ENCODE results near the gene SUCLA2.
"Not testable (repeated sequence)": the region's sequence is repeated elsewhere in the genome, so short reads cannot be mapped to it uniquely, and the experiment has no call there.

The SUCLA2 gene

DNA sequence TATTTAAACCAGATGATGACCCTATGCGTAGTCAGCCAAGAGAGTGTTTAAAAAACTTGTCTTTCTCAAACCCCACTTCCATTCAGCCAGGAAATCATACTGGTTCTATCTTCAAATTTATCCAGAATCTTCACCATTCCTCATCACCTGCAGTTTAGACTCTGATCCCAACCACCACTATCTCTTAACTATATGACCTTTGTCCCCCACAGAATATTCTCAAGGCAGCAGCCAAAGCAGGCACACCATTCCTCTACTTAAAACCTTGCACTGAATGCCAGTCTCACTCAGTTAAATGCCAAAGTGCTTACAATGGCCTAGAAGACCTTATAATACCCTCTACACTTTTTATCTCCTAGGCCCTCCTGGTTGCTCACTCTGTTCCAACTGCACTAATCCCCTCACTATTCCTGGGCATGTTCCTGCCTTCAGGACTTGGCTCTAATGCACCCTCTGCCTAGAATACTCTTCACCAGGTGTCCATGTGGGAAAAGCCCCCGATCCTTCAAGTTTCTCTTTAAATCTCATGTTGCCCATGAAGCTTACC lies 10.1 kb downstream of the SUCLA2 start:
- Histone ChIP-seq H3K27ac (ENCODE audit: low read length) (no peak overlapping the region), H3K4me3 (ENCODE audit: low read length) (no peak overlapping the region), H3K9ac (ENCODE audit: low read length) (no peak overlapping the region), H3K27me3 (ENCODE audit: control insufficient read depth, insufficient read depth, low read length) (no peaks in the 10 kb centered on the region), H3K4me1 (ENCODE audit: control insufficient read depth, low read depth, low read length) (no peaks in the 10 kb centered on the region), H3K9me3 (ENCODE audit: control insufficient read depth, low read depth, low read length) (no peaks in the 10 kb centered on the region), H3K36me3 (ENCODE audit: control insufficient read depth, low read depth, low read length) (peaks cover 26% of the 10 kb centered on the region)

DNA sequence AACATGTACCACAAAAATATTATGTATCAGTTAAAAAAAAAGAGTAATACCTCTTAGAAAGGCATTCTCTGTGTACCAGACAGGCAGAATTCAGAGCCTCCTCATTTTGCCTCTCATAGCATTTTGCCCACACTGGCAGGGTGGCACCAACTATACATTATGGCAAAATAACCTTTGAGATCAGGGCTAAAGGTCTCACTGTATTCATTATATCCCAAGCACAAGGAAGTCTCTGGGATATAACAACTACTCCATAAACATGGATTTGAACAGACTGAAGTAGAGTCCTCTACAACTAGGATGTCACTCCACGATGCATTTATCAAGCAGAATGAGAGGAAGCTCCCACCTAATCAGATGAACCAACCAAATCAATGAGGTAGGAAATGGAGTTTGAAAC lies 10.6 kb downstream of the SUCLA2 start:
- Histone ChIP-seq H3K27me3 (ENCODE audit: control insufficient read depth, insufficient read depth, low read length) (no peaks in the 10 kb centered on the region), H3K4me1 (ENCODE audit: control insufficient read depth, low read depth, low read length) (no peaks in the 10 kb centered on the region), H3K9me3 (ENCODE audit: control insufficient read depth, low read depth, low read length) (no peaks in the 10 kb centered on the region), H3K4me3 (ENCODE audit: low read length) (no peak overlapping the region), H3K9ac (ENCODE audit: low read length) (no peak overlapping the region), H3K36me3 (ENCODE audit: control insufficient read depth, low read depth, low read length) (peaks cover 28% of the 10 kb centered on the region), H3K27ac (ENCODE audit: low read length) (no peak overlapping the region)

DNA sequence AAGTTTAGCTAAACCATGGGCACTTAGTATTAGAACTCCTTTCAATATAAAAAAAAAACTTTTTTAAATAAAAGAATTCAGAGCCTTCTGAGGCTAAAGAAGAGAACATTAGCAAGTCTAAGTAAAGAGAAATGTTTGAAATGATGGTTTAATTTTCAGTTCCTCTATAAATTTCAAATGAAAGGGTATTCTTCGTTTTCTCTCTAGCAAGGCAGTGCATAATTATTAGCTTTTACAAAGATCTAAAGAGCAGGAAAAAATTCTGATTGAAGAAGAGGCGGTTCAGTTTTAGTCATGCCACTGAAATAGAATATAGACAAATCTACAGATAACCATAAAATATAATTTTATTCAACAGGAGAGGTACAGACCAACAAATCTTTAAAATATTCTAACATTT lies 18.0 kb downstream of the SUCLA2 start:
- H3K36me3 ChIP-seq (ENCODE audit: control insufficient read depth, low read depth, low read length), result peaks cover 23% of the 10 kb centered on the region
- H3K27ac ChIP-seq (ENCODE audit: low read length), result no peak overlapping the region
- no peaks in the 10 kb centered on the region for H3K9me3 ChIP-seq (ENCODE audit: control insufficient read depth, low read depth, low read length)
- H3K4me1 ChIP-seq (ENCODE audit: control insufficient read depth, low read depth, low read length), result no peaks in the 10 kb centered on the region
- no peaks in the 10 kb centered on the region for H3K27me3 ChIP-seq (ENCODE audit: control insufficient read depth, insufficient read depth, low read length)
- no peak overlapping the region for H3K9ac ChIP-seq (ENCODE audit: low read length)
- H3K4me3 ChIP-seq (ENCODE audit: low read length), result no peak overlapping the region

DNA sequence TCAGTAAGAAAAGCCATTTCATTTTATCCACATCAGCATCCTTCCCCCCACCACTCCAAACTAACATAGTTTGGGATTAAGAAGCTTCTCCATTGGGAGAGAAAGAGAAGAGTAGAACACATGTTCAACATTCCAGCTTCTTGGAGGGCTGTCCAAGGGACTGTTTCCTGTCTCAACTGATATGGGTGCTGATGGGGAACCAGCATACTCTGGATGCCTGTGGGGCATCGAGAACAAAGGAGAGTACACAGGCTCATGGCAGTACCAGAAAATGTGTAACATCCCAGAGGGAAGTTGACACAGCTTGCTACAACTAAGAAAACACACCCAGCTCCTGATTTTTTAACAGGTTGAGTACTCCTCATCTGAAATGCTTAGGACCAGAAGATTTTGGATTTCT lies 24.7 kb downstream of the SUCLA2 start:
- Histone ChIP-seq H3K9me3 (ENCODE audit: control insufficient read depth, low read depth, low read length) (no peaks in the 10 kb centered on the region), H3K4me3 (ENCODE audit: low read length) (no peak overlapping the region), H3K9ac (ENCODE audit: low read length) (no peak overlapping the region), H3K27ac (ENCODE audit: low read length) (no peak overlapping the region), H3K4me1 (ENCODE audit: control insufficient read depth, low read depth, low read length) (no peaks in the 10 kb centered on the region), H3K36me3 (ENCODE audit: control insufficient read depth, low read depth, low read length) (peaks cover 19% of the 10 kb centered on the region), H3K27me3 (ENCODE audit: control insufficient read depth, insufficient read depth, low read length) (no peaks in the 10 kb centered on the region)

DNA sequence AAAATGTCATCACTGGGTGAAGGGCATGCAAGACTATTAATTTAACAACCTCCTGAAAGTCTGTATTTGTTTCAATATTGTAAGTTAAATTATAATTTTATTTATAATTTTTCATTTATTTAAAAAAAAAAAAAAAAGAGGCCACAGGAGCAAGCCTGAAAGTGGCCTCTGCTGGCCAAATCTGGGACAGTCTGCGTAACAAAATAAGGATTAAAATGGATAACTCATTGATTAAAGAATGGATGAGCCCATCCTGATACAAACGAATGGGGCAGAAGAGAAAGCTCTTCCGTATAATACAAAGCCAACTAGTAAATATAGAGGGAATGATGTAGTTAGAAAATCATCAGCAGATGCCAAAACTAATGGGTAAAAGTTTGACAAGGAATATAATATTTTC lies 36.2 kb downstream of the SUCLA2 start:
- Histone ChIP-seq H3K27ac (ENCODE audit: low read length) (no peak overlapping the region), H3K4me3 (ENCODE audit: low read length) (no peak overlapping the region), H3K36me3 (ENCODE audit: control insufficient read depth, low read depth, low read length) (peaks cover 48% of the 10 kb centered on the region), H3K9ac (ENCODE audit: low read length) (no peak overlapping the region), H3K9me3 (ENCODE audit: control insufficient read depth, low read depth, low read length) (peaks cover 22% of the 10 kb centered on the region), H3K27me3 (ENCODE audit: control insufficient read depth, insufficient read depth, low read length) (no peaks in the 10 kb centered on the region), H3K4me1 (ENCODE audit: control insufficient read depth, low read depth, low read length) (no peaks in the 10 kb centered on the region)

- Histone ChIP-seq H3K4me3 (ENCODE audit: low read length) (no peak overlapping the region), H3K27ac (ENCODE audit: low read length) (no peak overlapping the region), H3K36me3 (ENCODE audit: control insufficient read depth, low read depth, low read length) (peaks cover 55% of the 10 kb centered on the region), H3K9me3 (ENCODE audit: control insufficient read depth, low read depth, low read length) (peaks cover 44% of the 10 kb centered on the region), H3K27me3 (ENCODE audit: control insufficient read depth, insufficient read depth, low read length) (no peaks in the 10 kb centered on the region), H3K9ac (ENCODE audit: low read length) (no peak overlapping the region), H3K4me1 (ENCODE audit: control insufficient read depth, low read depth, low read length) (no peaks in the 10 kb centered on the region)
Observed at GRCh38 chr13:47962237-47962636, 38.8 kb downstream of the SUCLA2 start.

GRCh38 chr13:47959468-47960247 lies 41.4 kb downstream of the SUCLA2 start:
- H3K27ac ChIP-seq (ENCODE audit: low read length), result no peak overlapping the region
- H3K27me3 ChIP-seq (ENCODE audit: control insufficient read depth, insufficient read depth, low read length), result no peaks in the 10 kb centered on the region
- peaks cover 56% of the 10 kb centered on the region for H3K9me3 ChIP-seq (ENCODE audit: control insufficient read depth, low read depth, low read length)
- no peaks in the 10 kb centered on the region for H3K4me1 ChIP-seq (ENCODE audit: control insufficient read depth, low read depth, low read length)
- H3K4me3 ChIP-seq (ENCODE audit: low read length), result no peak overlapping the region
- H3K36me3 ChIP-seq (ENCODE audit: control insufficient read depth, low read depth, low read length), result peaks cover 54% of the 10 kb centered on the region
- no peak overlapping the region for H3K9ac ChIP-seq (ENCODE audit: low read length)

DNA sequence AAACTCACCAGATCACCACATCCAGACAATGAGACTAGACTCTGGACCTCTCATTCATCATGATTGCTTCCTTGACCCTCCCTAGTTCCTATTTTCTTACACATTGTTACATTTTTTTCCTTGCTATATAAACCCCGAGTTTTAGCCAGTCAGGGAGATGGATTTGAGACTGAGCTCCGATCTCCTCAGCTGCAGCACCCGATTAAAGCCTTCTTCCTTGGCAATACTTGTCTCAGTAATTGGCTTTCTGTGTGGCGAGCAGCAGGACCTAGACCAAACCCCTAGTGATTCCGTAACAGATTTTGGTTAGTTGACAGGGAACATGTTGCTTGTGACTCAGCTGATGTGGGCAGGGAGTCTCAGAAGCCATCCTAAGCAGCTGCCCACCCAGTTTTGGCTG lies 44.0 kb downstream of the SUCLA2 start:
- H3K4me1 ChIP-seq (ENCODE audit: control insufficient read depth, low read depth, low read length), result no peaks in the 10 kb centered on the region
- no peaks in the 10 kb centered on the region for H3K27me3 ChIP-seq (ENCODE audit: control insufficient read depth, insufficient read depth, low read length)
- no peak overlapping the region for H3K4me3 ChIP-seq (ENCODE audit: low read length)
- peaks cover 53% of the 10 kb centered on the region for H3K9me3 ChIP-seq (ENCODE audit: control insufficient read depth, low read depth, low read length)
- no peak overlapping the region for H3K27ac ChIP-seq (ENCODE audit: low read length)
- peaks cover 50% of the 10 kb centered on the region for H3K36me3 ChIP-seq (ENCODE audit: control insufficient read depth, low read depth, low read length)
- H3K9ac ChIP-seq (ENCODE audit: low read length), result no peak overlapping the region

GRCh38 chr13:47955836-47956235 lies 45.2 kb downstream of the SUCLA2 start:
- peaks cover 43% of the 10 kb centered on the region for H3K9me3 ChIP-seq (ENCODE audit: control insufficient read depth, low read depth, low read length)
- no peak overlapping the region for H3K4me3 ChIP-seq (ENCODE audit: low read length)
- H3K4me1 ChIP-seq (ENCODE audit: control insufficient read depth, low read depth, low read length), result no peaks in the 10 kb centered on the region
- H3K36me3 ChIP-seq (ENCODE audit: control insufficient read depth, low read depth, low read length), result peaks cover 44% of the 10 kb centered on the region
- H3K27me3 ChIP-seq (ENCODE audit: control insufficient read depth, insufficient read depth, low read length), result no peaks in the 10 kb centered on the region
- no peak overlapping the region for H3K27ac ChIP-seq (ENCODE audit: low read length)
- H3K9ac ChIP-seq (ENCODE audit: low read length), result no peak overlapping the region

GRCh38 chr13:47949799-47950198 lies 51.3 kb downstream of the SUCLA2 start:
- Histone ChIP-seq H3K27me3 (ENCODE audit: control insufficient read depth, insufficient read depth, low read length) (no peaks in the 10 kb centered on the region), H3K4me1 (ENCODE audit: control insufficient read depth, low read depth, low read length) (no peaks in the 10 kb centered on the region), H3K9me3 (ENCODE audit: control insufficient read depth, low read depth, low read length) (no peaks in the 10 kb centered on the region), H3K27ac (ENCODE audit: low read length) (no peak overlapping the region), H3K4me3 (ENCODE audit: low read length) (no peak overlapping the region), H3K36me3 (ENCODE audit: control insufficient read depth, low read depth, low read length) (peaks cover 51% of the 10 kb centered on the region), H3K9ac (ENCODE audit: low read length) (no peak overlapping the region)

- H3K4me3 ChIP-seq (ENCODE audit: low read length), result no peak overlapping the region
- no peaks in the 10 kb centered on the region for H3K9me3 ChIP-seq (ENCODE audit: control insufficient read depth, low read depth, low read length)
- H3K36me3 ChIP-seq (ENCODE audit: control insufficient read depth, low read depth, low read length), result peaks cover 54% of the 10 kb centered on the region
- H3K27me3 ChIP-seq (ENCODE audit: control insufficient read depth, insufficient read depth, low read length), result no peaks in the 10 kb centered on the region
- H3K9ac ChIP-seq (ENCODE audit: low read length), result no peak overlapping the region
- H3K4me1 ChIP-seq (ENCODE audit: control insufficient read depth, low read depth, low read length), result no peaks in the 10 kb centered on the region
- no peak overlapping the region for H3K27ac ChIP-seq (ENCODE audit: low read length)
Observed at GRCh38 chr13:47945738-47946137, 55.3 kb downstream of the SUCLA2 start.

DNA sequence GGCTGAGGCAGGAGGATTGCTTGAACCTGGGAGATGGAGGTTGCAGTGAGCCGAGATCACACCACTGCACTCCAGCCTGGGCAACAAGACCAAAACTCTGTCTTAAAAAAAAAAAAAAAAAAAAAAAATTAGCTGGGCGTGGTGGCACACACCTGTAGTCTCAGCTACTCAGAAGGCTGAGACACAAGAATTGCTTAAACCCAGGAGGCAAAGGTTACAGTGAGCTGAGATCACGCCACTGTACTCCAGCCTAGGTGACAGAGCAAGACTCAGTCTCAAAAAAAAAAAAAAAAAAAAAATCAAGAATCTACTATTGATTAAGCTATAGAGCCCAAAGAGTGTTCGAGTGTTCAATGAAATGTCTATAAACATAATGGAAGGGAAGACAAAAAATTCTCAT lies 55.9 kb downstream of the SUCLA2 start:
- not testable (repeated sequence) for H3K9me3 ChIP-seq (ENCODE audit: control insufficient read depth, low read depth, low read length); H3K4me3 ChIP-seq (ENCODE audit: low read length); H3K4me1 ChIP-seq (ENCODE audit: control insufficient read depth, low read depth, low read length); H3K27me3 ChIP-seq (ENCODE audit: control insufficient read depth, insufficient read depth, low read length); H3K9ac ChIP-seq (ENCODE audit: low read length); H3K27ac ChIP-seq (ENCODE audit: low read length)
- H3K36me3 ChIP-seq (ENCODE audit: control insufficient read depth, low read depth, low read length), result peaks cover 49% of the 10 kb centered on the region
